ENCODE measurements around the gene NDUFV3. TPM values are rescaled to one million over a fixed set of nuclear protein-coding genes. Genes with fewer than 3 reads are reported as not detected.
A peak's percentile ranks its signal among the peaks of the same experiment; 100 is the strongest.

The NDUFV3 gene
- polyA plus RNA-seq, 1 donor (not counting 4 experiments of a cell fraction or from before 2014, with no cell fraction given), result 28.9 TPM

- Histone ChIP-seq H3K9ac (ENCODE audit: control insufficient read depth, extremely low read depth, insufficient read depth, low read length) (no peak overlapping the region), H4K20me1 (ENCODE audit: control insufficient read depth, extremely low read depth, insufficient read depth, low read length) (peaks cover 14% of the 10 kb centered on the region), H3K27me3 (ENCODE audit: control insufficient read depth, extremely low read depth, insufficient read depth, low read length) (no peaks in the 10 kb centered on the region), H3K4me1 (ENCODE audit: control insufficient read depth, extremely low read depth, insufficient read depth, low read length) (no peaks in the 10 kb centered on the region), H3K27ac (ENCODE audit: control insufficient read depth, insufficient read depth, low read length) (no peak overlapping the region), H3K9me3 (ENCODE audit: control insufficient read depth, low read depth, low read length) (no peaks in the 10 kb centered on the region), H3K9me1 (ENCODE audit: control insufficient read depth, extremely low read depth, insufficient read depth, low read length) (no peaks in the 10 kb centered on the region), H3K36me3 (ENCODE audit: control insufficient read depth in 2 of 2, extremely low read depth in 1 of 2, insufficient read depth in 2 of 2, low read length in 2 of 2) (peaks cover 51 to 56% of the 10 kb centered on the region in 2 experiments), H3K4me3 (ENCODE audit: control insufficient read depth in 2 of 3, extremely low read depth in 1 of 3, insufficient read depth in 2 of 3, low read depth in 1 of 3, low read length in 3 of 3) (no peak overlapping the region), H3K79me2 (ENCODE audit: control insufficient read depth, insufficient read depth, low read length) (peaks cover 47% of the 10 kb centered on the region), H2AFZ (ENCODE audit: control insufficient read depth, low read length) (no peak overlapping the region), H3K4me2 (ENCODE audit: control insufficient read depth, extremely low read depth, insufficient read depth, low read depth, low read length) (no peak overlapping the region)
- DNase-seq (ENCODE audit: low read depth, low spot score) (no peak), FAIRE-seq (no peak)
- dilution Hi-C loops (cut with MboI; ENCODE audit: extremely low pct_ligation_motif_present, low sequenced_read_pairs), result no loop called here
- TF ChIP-seq EZH2 (IDR thresholded peaks at IDR 0.05; ENCODE audit: low read length) (no peak), CTCF (optimal IDR thresholded peaks at IDR 0.05 in 1 of 3, IDR thresholded peaks at IDR 0.05 in 1 of 3, conservative IDR thresholded peaks at IDR 0.05 in 1 of 3; ENCODE audit: extremely low read depth in 1 of 3, insufficient read depth in 2 of 3, low read length in 3 of 3) (no peak)
These were observed 42.6 kb upstream of the NDUFV3 start for GRCh38 chr21:42850463-42850862.

DNA sequence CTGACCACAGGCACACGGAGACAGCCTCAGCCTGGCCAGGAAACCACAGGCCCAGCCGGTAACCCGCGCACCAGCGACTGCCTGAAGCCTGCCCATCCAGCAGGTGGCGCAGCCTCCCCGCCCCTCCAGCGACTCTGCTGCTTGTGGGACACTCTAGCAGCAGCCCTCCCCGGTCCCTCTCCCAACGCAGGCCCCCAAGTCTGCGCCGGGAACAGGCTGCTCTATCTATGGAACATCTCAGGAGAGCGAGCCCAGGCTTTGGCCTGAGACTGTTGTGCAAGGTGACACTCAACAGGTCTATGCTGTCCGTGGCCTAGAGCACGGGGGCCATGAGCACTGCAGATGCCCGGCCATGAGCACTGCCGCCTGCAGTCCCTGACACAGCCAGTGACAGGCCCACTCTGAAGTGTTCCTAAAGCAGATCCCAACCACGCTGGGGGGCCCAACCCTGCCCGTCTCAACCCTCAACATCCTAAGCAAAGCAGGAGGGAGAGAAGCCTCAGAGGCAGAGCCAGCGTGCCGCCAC is 42.2 kb upstream of the NDUFV3 start:
- H3K9ac ChIP-seq (ENCODE audit: control insufficient read depth, extremely low read depth, insufficient read depth, low read length), result no peak overlapping the region
- H3K36me3 ChIP-seq (ENCODE audit: control insufficient read depth in 2 of 2, extremely low read depth in 1 of 2, insufficient read depth in 2 of 2, low read length in 2 of 2), result peaks cover 51 to 59% of the 10 kb centered on the region in 2 experiments

More for the DNA sequence above, 42.2 kb upstream of the NDUFV3 start:
- no peaks in the 10 kb centered on the region for H3K4me1 ChIP-seq (ENCODE audit: control insufficient read depth, extremely low read depth, insufficient read depth, low read length)
- peaks cover 11% of the 10 kb centered on the region for H4K20me1 ChIP-seq (ENCODE audit: control insufficient read depth, extremely low read depth, insufficient read depth, low read length)
- TF ChIP-seq CTCF (optimal IDR thresholded peaks at IDR 0.05 in 1 of 3, IDR thresholded peaks at IDR 0.05 in 1 of 3, conservative IDR thresholded peaks at IDR 0.05 in 1 of 3; ENCODE audit: extremely low read depth in 1 of 3, insufficient read depth in 2 of 3, low read length in 3 of 3) (peak; percentile 47 to 75 (median 55)), EZH2 (IDR thresholded peaks at IDR 0.05; ENCODE audit: low read length) (no peak)
- H3K79me2 ChIP-seq (ENCODE audit: control insufficient read depth, insufficient read depth, low read length), result peaks cover 47% of the 10 kb centered on the region
- H3K4me2 ChIP-seq (ENCODE audit: control insufficient read depth, extremely low read depth, insufficient read depth, low read depth, low read length), result no peak overlapping the region
- no peaks in the 10 kb centered on the region for H3K9me3 ChIP-seq (ENCODE audit: control insufficient read depth, low read depth, low read length)
- dilution Hi-C loops (cut with MboI; ENCODE audit: extremely low pct_ligation_motif_present, low sequenced_read_pairs), result no loop called here
- H3K27me3 ChIP-seq (ENCODE audit: control insufficient read depth, extremely low read depth, insufficient read depth, low read length), result no peaks in the 10 kb centered on the region
- no peak overlapping the region for H3K27ac ChIP-seq (ENCODE audit: control insufficient read depth, insufficient read depth, low read length)
- FAIRE-seq, result no peak
- no peak for DNase-seq (ENCODE audit: low read depth, low spot score)
- H2AFZ ChIP-seq (ENCODE audit: control insufficient read depth, low read length), result no peak overlapping the region
- no peak overlapping the region for H3K4me3 ChIP-seq (ENCODE audit: control insufficient read depth in 2 of 3, extremely low read depth in 1 of 3, insufficient read depth in 2 of 3, low read depth in 1 of 3, low read length in 3 of 3)
- no peaks in the 10 kb centered on the region for H3K9me1 ChIP-seq (ENCODE audit: control insufficient read depth, extremely low read depth, insufficient read depth, low read length)
